GM18867 (cell line): ENCODE measurements around the gene HTR3C.
"Not testable (repeated sequence)": the region's sequence is repeated elsewhere in the genome, so short reads cannot be mapped to it uniquely, and the experiment has no call there.

Source experiments
- ATAC-seq: cut with Tn5 transposase; IDR thresholded peaks from one replicate; pipeline ENCODE4 v1.9.1; 2021; ENCODE audit warnings: mild to moderate bottlenecking, moderate library complexity; ENCODE audit not compliant: unreplicated experiment

HTR3C gene, protein sequence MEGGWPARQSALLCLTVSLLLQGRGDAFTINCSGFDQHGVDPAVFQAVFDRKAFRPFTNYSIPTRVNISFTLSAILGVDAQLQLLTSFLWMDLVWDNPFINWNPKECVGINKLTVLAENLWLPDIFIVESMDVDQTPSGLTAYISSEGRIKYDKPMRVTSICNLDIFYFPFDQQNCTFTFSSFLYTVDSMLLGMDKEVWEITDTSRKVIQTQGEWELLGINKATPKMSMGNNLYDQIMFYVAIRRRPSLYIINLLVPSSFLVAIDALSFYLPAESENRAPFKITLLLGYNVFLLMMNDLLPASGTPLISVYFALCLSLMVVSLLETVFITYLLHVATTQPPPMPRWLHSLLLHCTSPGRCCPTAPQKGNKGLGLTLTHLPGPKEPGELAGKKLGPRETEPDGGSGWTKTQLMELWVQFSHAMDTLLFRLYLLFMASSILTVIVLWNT

GRCh38 chr3:184052767-184053166, at the start of gene HTR3C:
TSS of gene HTR3C (plus strand) at chr3:184053047. CDS start at chr3:184053081, 34 bp downstream.
- ATAC-seq: no peak

GRCh38 chr3:184003187-184003967, 49.5 kb upstream of the HTR3C start:
- ATAC-seq: no peak

DNA sequence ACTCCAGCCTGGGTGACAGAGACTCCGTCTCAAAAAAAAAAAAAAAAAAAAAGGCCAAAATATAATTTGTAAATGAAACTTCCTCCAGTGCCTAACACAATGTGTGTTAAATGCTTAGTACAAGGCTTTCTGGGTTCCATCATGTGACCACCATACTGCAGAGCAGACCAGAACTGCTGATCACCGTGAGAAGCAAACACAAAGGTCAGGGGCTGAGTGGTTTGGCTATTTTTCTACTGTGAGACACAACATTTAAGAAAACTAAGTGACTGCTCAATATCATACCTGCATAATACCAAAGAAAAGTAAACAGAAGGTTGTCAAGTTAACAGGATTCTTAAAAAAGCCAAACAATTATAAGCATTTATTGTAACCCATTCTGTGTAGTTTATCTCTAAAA, 48.4 kb upstream of the HTR3C start:
- ATAC-seq: no peak

GRCh38 chr3:184005941-184006507, 46.8 kb upstream of the HTR3C start:
- ATAC-seq: no peak

DNA sequence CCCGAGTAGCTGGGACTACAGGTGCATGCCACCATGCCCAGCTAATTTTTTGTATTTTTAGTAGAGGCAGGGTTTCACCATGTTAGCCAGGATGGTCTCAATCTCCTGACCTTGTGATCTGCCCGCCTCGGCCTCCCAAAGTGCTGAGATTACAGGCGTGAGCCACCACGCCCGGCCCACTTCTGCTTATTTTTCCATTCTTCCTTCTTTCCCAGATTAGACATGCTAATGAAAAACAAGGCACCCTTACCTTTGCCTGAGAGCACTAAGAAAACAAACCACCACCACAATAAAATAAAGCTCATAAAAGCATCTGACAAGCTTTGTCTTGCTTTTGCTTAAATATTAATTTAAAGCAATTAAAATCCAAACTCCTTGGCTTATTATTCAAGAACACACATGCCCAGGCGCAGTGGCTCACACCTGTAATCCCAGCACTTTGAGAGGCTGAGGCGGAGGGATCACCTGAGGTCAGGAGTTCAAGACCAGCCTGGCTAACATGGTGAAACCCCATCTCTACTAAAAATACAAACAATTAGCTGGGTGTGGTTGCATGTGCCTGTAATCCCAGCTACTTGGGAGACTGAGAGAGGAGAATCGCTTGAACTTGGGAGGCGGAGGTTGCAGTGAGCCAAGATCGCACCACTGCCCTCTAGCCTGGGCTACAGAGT, 45.6 kb upstream of the HTR3C start:
- not testable (repeated sequence) for ATAC-seq

DNA sequence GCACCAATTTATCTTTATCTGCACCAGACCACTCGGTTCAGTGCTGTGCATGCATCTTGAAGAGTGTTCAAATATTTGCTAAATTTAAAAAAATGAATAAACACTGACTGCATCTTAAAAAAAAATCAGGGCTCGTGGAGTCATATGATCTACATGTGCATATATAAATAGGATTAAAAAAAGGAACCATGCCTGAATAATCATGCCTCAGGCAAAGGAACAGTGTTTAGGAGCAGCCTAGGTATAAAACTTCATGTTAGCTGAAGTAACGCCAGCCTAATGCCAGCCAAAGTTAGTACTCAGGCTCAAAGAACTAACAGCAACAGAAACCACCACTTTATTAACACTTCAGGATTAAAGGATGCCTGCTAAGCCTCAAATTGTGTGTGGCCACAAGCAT, 44.7 kb upstream of the HTR3C start:
- ATAC-seq: no peak

GRCh38 chr3:184011230-184011876, 41.5 kb upstream of the HTR3C start:
- ATAC-seq: no peak

GRCh38 chr3:184011937-184012889, 40.6 kb upstream of the HTR3C start:
- ATAC-seq: no peak

- no peak for ATAC-seq
These were observed 37.3 kb upstream of the HTR3C start for GRCh38 chr3:184015381-184016019.

DNA sequence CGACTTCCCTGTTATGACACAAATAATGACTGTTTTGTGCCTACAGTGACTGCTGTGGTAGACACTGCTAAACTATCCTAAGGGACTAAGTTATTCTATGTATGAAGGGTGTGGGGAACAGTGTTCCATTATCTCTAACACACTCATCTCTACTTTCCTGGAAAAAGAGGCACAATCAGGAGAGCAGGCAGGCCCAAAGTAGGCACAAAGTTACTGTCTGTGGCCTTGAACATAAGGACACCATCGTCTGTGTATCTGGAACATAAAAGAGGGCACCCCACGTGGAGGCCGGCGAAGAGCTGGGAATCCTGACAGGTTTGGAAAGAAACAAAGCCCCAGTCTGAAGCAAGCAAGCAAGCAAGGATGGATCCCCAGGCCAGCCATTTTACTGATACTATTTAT, 36.7 kb upstream of the HTR3C start:
- no peak for ATAC-seq

DNA sequence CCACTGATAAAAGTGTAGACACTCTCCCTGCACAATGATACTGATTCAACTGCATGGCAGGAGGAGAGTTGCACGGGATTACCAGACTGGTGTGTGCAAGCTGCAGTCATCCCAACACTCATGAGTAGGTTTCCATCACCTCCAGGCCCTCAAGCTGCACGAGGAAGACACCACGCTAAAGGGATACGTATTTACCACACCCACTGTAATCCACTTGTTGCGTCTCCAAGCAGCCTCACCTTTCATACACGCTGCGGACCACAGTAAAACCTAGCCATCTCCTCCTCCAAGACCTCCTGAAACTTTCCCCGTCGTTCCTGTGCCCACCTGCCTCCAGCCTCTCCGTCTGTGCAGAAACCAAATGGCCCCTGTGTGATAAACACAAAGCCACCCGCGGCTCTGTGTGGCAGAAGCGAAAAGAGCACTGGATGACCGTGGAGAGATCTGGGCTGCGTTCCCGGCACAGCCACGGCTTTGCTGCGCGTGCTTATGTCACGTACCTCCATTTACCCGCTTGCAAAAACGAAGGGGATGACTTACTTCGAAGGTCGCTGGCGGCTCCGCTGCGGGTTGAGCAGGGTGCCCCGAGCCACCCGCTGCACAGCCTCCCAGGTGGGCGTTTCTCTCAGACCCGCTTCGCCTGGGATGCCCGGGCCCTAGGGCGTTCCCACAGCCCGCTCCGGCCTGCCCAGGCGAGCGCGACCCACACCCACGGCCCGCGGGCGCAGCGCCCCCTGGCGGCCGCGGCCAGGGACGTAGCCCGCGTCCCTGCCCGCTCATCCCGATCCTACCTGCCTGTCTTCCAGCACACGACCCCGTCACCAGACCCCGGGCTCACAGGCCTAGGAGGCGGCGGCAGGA, 35.8 kb upstream of the HTR3C start:
- ATAC-seq: peak; percentile 62

DNA sequence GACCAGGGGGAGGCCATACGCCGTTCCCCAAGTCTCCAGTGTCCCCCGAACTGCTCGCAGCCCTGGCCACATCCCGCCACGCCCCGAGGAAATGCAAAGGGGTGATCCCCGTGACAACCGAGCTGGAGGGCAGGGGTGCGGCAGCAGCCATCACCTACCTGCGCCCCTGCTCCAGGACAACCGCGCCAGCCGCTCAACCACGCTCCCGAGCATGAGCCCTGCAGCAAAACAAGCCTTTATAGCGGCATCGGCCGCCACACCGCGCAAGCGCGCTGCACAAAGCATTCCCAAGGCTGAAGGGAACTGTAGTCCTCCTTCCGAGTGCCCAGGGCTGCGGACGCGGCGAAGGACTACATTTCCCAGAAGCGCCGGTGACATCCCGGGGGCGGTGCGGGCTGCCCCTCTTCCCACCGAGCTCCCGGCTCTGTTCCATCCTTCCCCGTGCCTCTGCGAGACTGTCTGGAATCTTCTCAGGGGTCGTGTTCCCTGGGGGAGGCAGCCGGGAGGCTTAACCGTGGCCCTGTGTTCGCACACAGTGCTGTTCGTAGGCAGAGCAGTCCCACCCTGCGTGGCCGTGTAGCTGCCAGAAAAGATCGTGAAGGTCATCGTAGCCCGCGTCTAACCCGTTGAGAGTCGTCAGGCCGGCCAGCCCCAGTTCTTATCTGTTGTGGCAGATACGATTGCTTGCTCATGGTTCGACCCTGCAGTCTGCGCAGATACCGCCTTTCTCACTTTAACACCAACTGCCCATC, 35.0 kb upstream of the HTR3C start, which contains the start of gene ABCC5:
Gene ABCC5, minus strand, starts transcription at position 213 of the 752 bp plus-strand sequence. CDS start 3,492 bp downstream, outside the sequence.
- ATAC-seq: peak; percentile 96

DNA sequence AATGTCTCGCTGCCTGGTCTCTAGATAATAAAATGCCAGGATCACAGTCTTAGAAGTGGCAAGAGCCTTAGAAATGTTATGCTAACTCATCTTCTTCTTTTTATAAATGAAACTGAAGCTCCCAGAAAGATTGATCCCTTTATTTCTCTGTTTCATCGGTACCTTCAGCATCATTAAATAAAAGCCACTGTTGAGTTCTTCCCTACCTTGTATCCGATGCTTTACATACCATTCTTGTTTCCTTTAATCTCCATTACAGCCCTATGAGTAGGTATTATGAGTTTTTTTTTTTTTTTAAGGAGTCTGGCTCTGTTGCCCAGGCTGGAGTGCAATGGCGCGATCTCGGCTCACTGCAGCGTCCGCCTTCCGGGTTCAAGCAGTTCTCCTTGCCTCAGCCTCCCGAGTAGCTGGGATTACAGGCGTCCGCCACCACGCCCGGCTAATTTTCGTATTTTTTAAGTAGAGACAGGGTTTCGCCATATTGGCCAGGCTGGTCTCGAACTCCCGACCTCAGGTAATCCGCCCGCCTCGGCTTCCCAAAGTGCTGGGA, 34.3 kb upstream of the HTR3C start:
- ATAC-seq: no peak

- no peak for ATAC-seq
These were observed 30.5 kb upstream of the HTR3C start for GRCh38 chr3:184022323-184022722.

DNA sequence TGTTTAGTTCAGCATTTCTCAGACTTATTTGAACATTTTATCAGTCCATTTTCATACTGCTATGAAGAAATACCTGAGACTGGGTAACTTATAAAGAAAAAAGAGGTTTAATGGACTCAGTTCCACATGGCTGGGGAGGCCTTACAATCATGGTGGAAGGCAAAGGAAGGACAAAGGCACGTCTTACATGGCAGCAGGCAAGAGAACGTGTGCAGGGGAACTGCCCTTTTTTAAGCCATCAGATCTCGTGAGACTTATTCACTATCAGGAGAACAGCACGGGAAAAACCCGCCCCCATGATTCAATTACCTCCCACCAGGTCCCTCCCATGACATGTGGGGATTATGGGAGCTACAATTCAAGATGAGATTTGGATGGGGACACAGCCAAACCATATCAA, 27.6 kb upstream of the HTR3C start:
- not testable (repeated sequence) for ATAC-seq

DNA sequence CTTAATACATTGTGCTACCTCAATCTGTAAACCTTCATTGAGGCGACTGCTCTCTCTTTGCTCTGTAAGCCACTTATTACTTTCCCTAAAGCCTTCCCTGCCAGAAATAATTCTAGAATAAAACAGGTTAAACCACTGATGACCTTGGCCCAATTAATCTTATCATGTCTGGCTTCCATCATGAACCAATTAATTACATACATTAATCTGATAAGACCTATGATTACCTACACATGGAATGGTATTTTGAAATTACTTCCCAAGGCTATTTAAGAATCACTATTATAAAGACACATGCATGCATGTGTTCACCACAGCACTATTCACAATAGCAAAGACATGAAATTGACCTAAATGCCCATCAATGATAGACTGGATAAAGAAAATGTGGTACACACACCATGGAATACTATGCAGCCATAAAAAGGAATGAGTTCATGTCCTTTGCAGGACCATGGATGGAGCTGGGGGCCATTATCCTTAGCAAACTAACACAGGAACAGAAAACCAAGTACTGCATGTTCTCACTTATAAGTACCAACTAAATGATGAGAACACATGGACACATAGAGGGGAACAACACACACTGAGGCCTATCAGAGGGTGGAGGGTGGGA, 24.5 kb upstream of the HTR3C start:
- ATAC-seq: not testable (repeated sequence)
